Fibroblast of lung (primary cell): ENCODE results near the gene IL17REL. TPM values are rescaled to one million over a fixed set of nuclear protein-coding genes. Genes with fewer than 3 reads are reported as not detected.

ENCODE experiments used
- DNase-seq, 2 donors: peaks; one replicate each; pipeline versions ENCODE4 v3.0.0 to v3.0.0-alpha.2; 2010; ENCODE audit warnings: low read depth in 2 of 2
- H2AFZ ChIP-seq: 2 replicates; pipeline ENCODE4 v1.5.1; 2012; ENCODE audit warnings: low read length, control low read depth, inconsistent platforms
- H3K27ac ChIP-seq: 2 replicates; pipeline ENCODE4 v1.5.1; 2011; ENCODE audit warnings: low read length, control low read depth; ENCODE audit not compliant: insufficient read depth
- H3K27me3 ChIP-seq: 2 replicates; pipeline ENCODE4 v1.5.1; 2011; ENCODE audit warnings: mild to moderate bottlenecking, low read length; ENCODE audit not compliant: control insufficient read depth, insufficient read depth
- H3K36me3 ChIP-seq: 2 replicates; pipeline ENCODE4 v1.5.1; 2011; ENCODE audit warnings: low read length; ENCODE audit not compliant: control insufficient read depth, insufficient read depth
- H3K4me1 ChIP-seq: 2 replicates; pipeline ENCODE4 v1.5.1; 2011; ENCODE audit warnings: low read length; ENCODE audit not compliant: control insufficient read depth, insufficient read depth; ENCODE audit errors: extremely low read depth
- H3K4me2 ChIP-seq: 2 replicates; pipeline ENCODE4 v1.5.1; 2011; ENCODE audit warnings: low read length, control low read depth; ENCODE audit not compliant: insufficient read depth; ENCODE audit errors: extremely low read depth
- H3K4me3 ChIP-seq, 4 experiments: fragments of 200-600 bp in 1 of 4; sonication (generic) in 1 of 4; replicated peaks in 1 of 4; 2 replicates each; pipeline ENCODE4 v1.5.1; 2011 to 2016; ENCODE audit warnings: low read length in 4 of 4, low read depth in 3 of 4, mild to moderate bottlenecking in 3 of 4, control low read depth in 2 of 4, inconsistent platforms in 1 of 4, mixed read lengths in 1 of 4; ENCODE audit not compliant: insufficient read depth in 1 of 4; ENCODE audit errors: control extremely low read depth in 1 of 4
- H3K79me2 ChIP-seq: 2 replicates; pipeline ENCODE4 v1.5.1; 2012; ENCODE audit warnings: mild to moderate bottlenecking, low read length, inconsistent platforms; ENCODE audit not compliant: control insufficient read depth, insufficient read depth
- H3K9ac ChIP-seq: 2 replicates; pipeline ENCODE4 v1.5.1; 2011; ENCODE audit warnings: mild to moderate bottlenecking, low read length, control low read depth; ENCODE audit not compliant: insufficient read depth
- H3K9me3 ChIP-seq: 2 replicates; pipeline ENCODE4 v1.5.1; 2012; ENCODE audit warnings: low read depth, low read length; ENCODE audit not compliant: control insufficient read depth, insufficient read depth
- H4K20me1 ChIP-seq: 2 replicates; pipeline ENCODE4 v1.5.1; 2011; ENCODE audit warnings: low read length; ENCODE audit not compliant: control insufficient read depth, insufficient read depth; ENCODE audit errors: extremely low read depth
- EZH2 ChIP-seq: IDR thresholded peaks from 2 replicates; pipeline ENCODE4 v1.5.1; 2012; ENCODE audit warnings: low read length, control low read depth, mild to moderate bottlenecking; ENCODE audit errors: missing control alignments
- polyA plus RNA-seq, 2 donors: library from polyadenylated mRNA; depleted of rRNA in 1 of 2; stranded (reverse) in 1 of 2; unstranded in 1 of 2; fragments of >200 nt; gene quantifications; 2 replicates each; pipeline ENCODE4 v1.2.1, GENCODE V29; 2011 to 2012; ENCODE audit warnings: missing spikeins in 1 of 2
- total RNA-seq: library from RNA; depleted of rRNA; stranded (reverse); fragments of >200 nt; gene quantifications from 2 replicates; pipeline ENCODE4 v1.2.1, GENCODE V29; 2014
- TF ChIP-seq, protein P1 (sequence below), 2 donors: IDR thresholded peaks in 1 of 2; conservative IDR thresholded peaks in 1 of 2; 1 replicate in 1 of 2; 2 replicates in 1 of 2; pipeline ENCODE4 v1.5.1; 2011 to 2012; ENCODE audit warnings: low read length in 2 of 2, control low read depth in 1 of 2, inconsistent platforms in 1 of 2, low read depth in 1 of 2, mild to moderate bottlenecking in 1 of 2

Gene IL17REL
- total and polyA plus RNA-seq, 2 donors (not counting 1 experiment from before 2014, with no cell fraction given): under 0.01 TPM; not detected in 1

DNA sequence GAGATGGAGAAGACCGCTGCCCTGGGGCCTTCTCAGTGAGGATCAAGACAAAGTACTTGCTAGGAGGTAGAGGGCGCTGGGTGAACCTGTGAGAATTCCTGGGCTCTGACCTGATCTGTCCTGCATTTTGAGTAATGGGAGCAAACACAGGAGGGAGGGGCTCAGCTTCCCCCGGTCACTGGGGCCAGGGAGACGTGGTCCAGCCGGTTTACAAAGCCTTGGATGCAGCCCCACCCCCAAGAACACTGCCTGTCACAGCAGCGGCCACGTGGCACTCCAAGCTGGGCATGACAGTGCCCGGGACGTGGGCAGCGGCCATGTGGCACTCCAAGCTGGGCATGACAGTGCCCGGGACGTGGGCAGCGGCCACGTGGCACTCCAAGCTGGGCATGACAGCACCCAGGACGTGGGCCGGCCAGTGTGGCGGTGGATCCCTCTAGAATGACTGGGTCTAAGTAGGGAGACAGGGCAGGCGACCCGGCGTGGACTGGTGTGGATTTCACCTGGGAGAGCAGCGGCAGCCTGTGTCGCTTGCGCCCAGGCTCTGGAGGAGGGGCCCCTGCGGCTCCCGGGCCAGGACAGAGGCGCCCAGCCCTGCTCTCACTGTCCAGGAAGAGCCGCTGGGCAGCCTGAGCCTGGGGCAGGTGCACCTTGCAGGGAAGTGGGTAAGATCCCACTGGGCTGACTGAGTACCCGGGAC lies 48.0 kb upstream of the IL17REL start:
- TF ChIP-seq, protein P1, sequence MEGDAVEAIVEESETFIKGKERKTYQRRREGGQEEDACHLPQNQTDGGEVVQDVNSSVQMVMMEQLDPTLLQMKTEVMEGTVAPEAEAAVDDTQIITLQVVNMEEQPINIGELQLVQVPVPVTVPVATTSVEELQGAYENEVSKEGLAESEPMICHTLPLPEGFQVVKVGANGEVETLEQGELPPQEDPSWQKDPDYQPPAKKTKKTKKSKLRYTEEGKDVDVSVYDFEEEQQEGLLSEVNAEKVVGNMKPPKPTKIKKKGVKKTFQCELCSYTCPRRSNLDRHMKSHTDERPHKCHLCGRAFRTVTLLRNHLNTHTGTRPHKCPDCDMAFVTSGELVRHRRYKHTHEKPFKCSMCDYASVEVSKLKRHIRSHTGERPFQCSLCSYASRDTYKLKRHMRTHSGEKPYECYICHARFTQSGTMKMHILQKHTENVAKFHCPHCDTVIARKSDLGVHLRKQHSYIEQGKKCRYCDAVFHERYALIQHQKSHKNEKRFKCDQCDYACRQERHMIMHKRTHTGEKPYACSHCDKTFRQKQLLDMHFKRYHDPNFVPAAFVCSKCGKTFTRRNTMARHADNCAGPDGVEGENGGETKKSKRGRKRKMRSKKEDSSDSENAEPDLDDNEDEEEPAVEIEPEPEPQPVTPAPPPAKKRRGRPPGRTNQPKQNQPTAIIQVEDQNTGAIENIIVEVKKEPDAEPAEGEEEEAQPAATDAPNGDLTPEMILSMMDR (conservative IDR thresholded peaks at IDR 0.05 in 1 of 2, IDR thresholded peaks at IDR 0.05 in 1 of 2; ENCODE audit: low read depth in 1 of 2, low read length in 2 of 2): no peak
- no peak for TF ChIP-seq EZH2
- H3K4me3 ChIP-seq: no peak overlapping the region
- no peak overlapping the region for H3K9ac ChIP-seq
- DNase-seq: no peak
- H3K36me3 ChIP-seq: no peaks in the 10 kb centered on the region
- no peaks in the 10 kb centered on the region for H3K9me3 ChIP-seq
- H3K4me2 ChIP-seq: no peak overlapping the region
- no peaks in the 10 kb centered on the region for H3K79me2 ChIP-seq
- H4K20me1 ChIP-seq: no peaks in the 10 kb centered on the region
- H3K4me1 ChIP-seq: no peaks in the 10 kb centered on the region
- no peak overlapping the region for H3K27ac ChIP-seq
- H3K27me3 ChIP-seq: no peaks in the 10 kb centered on the region
- H2AFZ ChIP-seq: no peak overlapping the region

DNA sequence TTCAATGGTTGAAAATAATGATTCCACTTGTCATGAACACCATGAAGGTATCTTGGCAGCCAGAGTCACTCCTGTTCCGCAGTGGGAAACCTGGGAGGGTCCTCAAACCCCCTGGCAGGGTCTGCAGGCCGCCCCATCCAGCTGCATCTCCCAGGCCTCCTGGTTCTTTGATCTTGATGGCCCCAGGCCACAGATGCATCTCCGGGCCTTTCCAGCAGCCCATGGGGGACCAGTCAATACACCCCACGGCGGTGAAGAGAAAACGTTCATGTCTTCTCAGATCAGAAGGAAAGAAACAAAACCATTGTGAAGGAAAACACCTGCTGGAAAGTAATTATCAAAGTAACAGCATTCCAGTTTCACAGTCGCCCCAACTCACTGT lies 47.3 kb upstream of the IL17REL start:
- Histone ChIP-seq H3K4me2 (no peak overlapping the region), H2AFZ (no peak overlapping the region), H3K79me2 (no peaks in the 10 kb centered on the region), H4K20me1 (no peaks in the 10 kb centered on the region), H3K9ac (no peak overlapping the region), H3K9me3 (no peaks in the 10 kb centered on the region), H3K4me3 (no peak overlapping the region), H3K4me1 (no peaks in the 10 kb centered on the region), H3K27me3 (no peaks in the 10 kb centered on the region), H3K27ac (no peak overlapping the region), H3K36me3 (no peaks in the 10 kb centered on the region)
- TF ChIP-seq, protein P1 (conservative IDR thresholded peaks at IDR 0.05 in 1 of 2, IDR thresholded peaks at IDR 0.05 in 1 of 2; ENCODE audit: low read depth in 1 of 2, low read length in 2 of 2): no peak
- no peak for TF ChIP-seq EZH2
- no peak for DNase-seq

DNA sequence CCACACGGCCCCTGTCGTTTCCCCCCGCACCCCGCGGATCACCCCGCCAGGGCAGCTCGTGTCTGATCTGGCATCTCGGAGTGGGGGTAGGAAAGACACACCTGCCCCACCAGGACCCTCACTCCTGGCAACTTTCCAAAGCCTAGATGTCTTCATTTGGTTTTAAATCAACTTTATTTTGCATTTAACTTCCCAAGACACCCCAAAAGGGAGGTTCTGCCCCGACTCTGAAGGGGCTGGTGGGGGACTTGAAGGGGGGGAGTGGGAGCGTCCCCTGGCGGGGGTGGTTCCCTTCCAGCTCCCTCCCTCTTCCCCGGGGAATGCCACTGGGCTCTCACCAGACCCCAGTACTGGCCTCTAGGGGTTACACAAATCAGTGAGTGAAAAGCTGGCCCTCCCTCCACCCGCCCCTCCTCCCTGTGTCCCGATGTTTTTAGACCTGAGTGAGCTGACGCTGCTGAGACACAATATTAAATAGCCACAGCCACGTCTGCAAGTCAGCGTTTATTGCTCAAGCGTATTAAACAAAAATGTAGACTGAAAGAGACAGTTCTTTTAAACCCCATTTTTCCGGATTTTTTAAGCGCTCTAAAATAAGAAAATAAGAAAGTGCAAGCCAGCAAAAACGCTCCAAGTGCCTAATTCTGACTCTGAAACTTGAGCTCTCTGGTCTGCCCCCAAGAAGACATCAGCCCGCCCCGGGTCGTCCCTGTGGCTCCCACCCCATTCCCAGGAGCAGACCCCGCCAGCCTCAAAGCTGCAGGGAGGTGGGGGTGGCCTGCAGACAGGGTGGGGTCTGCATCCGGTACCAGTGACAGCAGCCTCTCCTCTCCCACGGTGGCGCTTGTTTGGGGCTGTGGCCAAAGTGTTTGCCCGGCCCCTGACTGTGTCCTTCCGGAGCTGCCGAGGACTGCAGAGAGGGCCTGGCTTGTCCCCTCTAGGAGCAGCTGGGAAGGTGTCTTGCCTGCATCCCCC lies 46.6 kb upstream of the IL17REL start:
- Histone ChIP-seq H3K9me3 (no peaks in the 10 kb centered on the region), H3K4me1 (no peaks in the 10 kb centered on the region), H3K79me2 (no peaks in the 10 kb centered on the region), H3K27ac (no peak overlapping the region), H2AFZ (no peak overlapping the region), H3K36me3 (no peaks in the 10 kb centered on the region), H3K9ac (no peak overlapping the region), H4K20me1 (no peaks in the 10 kb centered on the region), H3K4me2 (no peak overlapping the region), H3K27me3 (no peaks in the 10 kb centered on the region), H3K4me3 (peak overlapping the region in 1 of 4 experiments; percentile 2)
- peak in 1 of 2 donors; percentile 58 for DNase-seq
- TF ChIP-seq EZH2: no peak
- TF ChIP-seq, protein P1 (conservative IDR thresholded peaks at IDR 0.05 in 1 of 2, IDR thresholded peaks at IDR 0.05 in 1 of 2; ENCODE audit: low read depth in 1 of 2, low read length in 2 of 2): peak in 1 of 2 donors; percentile 8
